ENCODE results near the gene SLCO1B3.

SLCO1B3 gene

GRCh38 chr12:20822925-20823324 lies 12.4 kb downstream of the SLCO1B3 start:
- Histone ChIP-seq H3K4me1 (ENCODE audit: insufficient read depth, low read length, severe bottlenecking) (no peaks in the 10 kb centered on the region), H3K4me2 (ENCODE audit: low read length) (no peak overlapping the region), H3K9me3 (ENCODE audit: low read length) (no peaks in the 10 kb centered on the region), H4K20me1 (ENCODE audit: insufficient read depth, low read length) (no peaks in the 10 kb centered on the region), H3K79me2 (ENCODE audit: insufficient read depth, low read length) (no peaks in the 10 kb centered on the region), H3K36me3 (ENCODE audit: insufficient read depth, low read length) (no peaks in the 10 kb centered on the region), H2AFZ (ENCODE audit: low read length) (no peak overlapping the region), H3K27me3 (ENCODE audit: insufficient read depth, low read length) (no peaks in the 10 kb centered on the region), H3F3A (ENCODE audit: insufficient read depth, low read length) (no peaks in the 10 kb centered on the region), H3K4me3 (ENCODE audit: low read depth, low read length, poor library complexity, severe bottlenecking) (no peak overlapping the region), H3K9ac (ENCODE audit: low read length) (no peak overlapping the region), H3K27ac (ENCODE audit: low read depth, low read length, poor library complexity, severe bottlenecking) (no peak overlapping the region), H3K9me2 (ENCODE audit: low read depth, low read length) (no peaks in the 10 kb centered on the region)
- TF ChIP-seq, protein P1, sequence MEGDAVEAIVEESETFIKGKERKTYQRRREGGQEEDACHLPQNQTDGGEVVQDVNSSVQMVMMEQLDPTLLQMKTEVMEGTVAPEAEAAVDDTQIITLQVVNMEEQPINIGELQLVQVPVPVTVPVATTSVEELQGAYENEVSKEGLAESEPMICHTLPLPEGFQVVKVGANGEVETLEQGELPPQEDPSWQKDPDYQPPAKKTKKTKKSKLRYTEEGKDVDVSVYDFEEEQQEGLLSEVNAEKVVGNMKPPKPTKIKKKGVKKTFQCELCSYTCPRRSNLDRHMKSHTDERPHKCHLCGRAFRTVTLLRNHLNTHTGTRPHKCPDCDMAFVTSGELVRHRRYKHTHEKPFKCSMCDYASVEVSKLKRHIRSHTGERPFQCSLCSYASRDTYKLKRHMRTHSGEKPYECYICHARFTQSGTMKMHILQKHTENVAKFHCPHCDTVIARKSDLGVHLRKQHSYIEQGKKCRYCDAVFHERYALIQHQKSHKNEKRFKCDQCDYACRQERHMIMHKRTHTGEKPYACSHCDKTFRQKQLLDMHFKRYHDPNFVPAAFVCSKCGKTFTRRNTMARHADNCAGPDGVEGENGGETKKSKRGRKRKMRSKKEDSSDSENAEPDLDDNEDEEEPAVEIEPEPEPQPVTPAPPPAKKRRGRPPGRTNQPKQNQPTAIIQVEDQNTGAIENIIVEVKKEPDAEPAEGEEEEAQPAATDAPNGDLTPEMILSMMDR (IDR thresholded peaks at IDR 0.05; ENCODE audit: low read length) = no peak
- TF ChIP-seq EZH2 (IDR thresholded peaks at IDR 0.05; ENCODE audit: borderline replicate concordance, low read length) = no peak

DNA sequence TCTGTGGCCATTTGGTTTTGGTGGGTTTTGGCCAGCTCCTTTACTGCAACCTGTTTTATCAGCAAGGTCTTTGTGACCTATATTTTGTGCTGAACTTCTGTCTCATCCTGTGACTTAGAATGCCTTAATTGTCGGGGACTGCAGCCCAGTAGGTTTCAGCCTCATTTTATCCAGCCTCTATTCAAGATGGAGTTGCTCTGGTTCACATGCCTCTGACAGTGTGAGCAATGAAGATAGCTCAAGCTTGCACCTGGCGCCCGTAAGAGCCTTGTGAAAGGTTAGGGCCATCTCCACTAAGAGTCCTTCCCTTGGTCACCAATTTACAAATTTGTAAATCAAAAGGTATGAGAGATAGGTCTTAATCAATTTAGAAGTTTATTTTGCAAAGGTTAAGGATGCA lies 19.4 kb downstream of the SLCO1B3 start:
- H3K4me2 ChIP-seq (ENCODE audit: low read length) = no peak overlapping the region
- H3K36me3 ChIP-seq (ENCODE audit: insufficient read depth, low read length) = no peaks in the 10 kb centered on the region
- no peak overlapping the region for H3K27ac ChIP-seq (ENCODE audit: low read depth, low read length, poor library complexity, severe bottlenecking)
- no peaks in the 10 kb centered on the region for H3K9me2 ChIP-seq (ENCODE audit: low read depth, low read length)
- TF ChIP-seq EZH2 (IDR thresholded peaks at IDR 0.05; ENCODE audit: borderline replicate concordance, low read length) = no peak
- TF ChIP-seq, protein P1 (IDR thresholded peaks at IDR 0.05; ENCODE audit: low read length) = no peak
- H3K9ac ChIP-seq (ENCODE audit: low read length) = no peak overlapping the region
- H3K4me3 ChIP-seq (ENCODE audit: low read depth, low read length, poor library complexity, severe bottlenecking) = no peak overlapping the region
- no peaks in the 10 kb centered on the region for H3F3A ChIP-seq (ENCODE audit: insufficient read depth, low read length)
- H3K4me1 ChIP-seq (ENCODE audit: insufficient read depth, low read length, severe bottlenecking) = no peaks in the 10 kb centered on the region
- H2AFZ ChIP-seq (ENCODE audit: low read length) = no peak overlapping the region
- H3K27me3 ChIP-seq (ENCODE audit: insufficient read depth, low read length) = no peaks in the 10 kb centered on the region
- no peaks in the 10 kb centered on the region for H3K79me2 ChIP-seq (ENCODE audit: insufficient read depth, low read length)
- no peaks in the 10 kb centered on the region for H3K9me3 ChIP-seq (ENCODE audit: low read length)
- H4K20me1 ChIP-seq (ENCODE audit: insufficient read depth, low read length) = no peaks in the 10 kb centered on the region

- Histone ChIP-seq H3K4me3 (ENCODE audit: low read depth, low read length, poor library complexity, severe bottlenecking) (no peak overlapping the region), H2AFZ (ENCODE audit: low read length) (no peak overlapping the region), H3K9me2 (ENCODE audit: low read depth, low read length) (no peaks in the 10 kb centered on the region), H3K9me3 (ENCODE audit: low read length) (no peaks in the 10 kb centered on the region), H3F3A (ENCODE audit: insufficient read depth, low read length) (no peaks in the 10 kb centered on the region), H3K27me3 (ENCODE audit: insufficient read depth, low read length) (no peaks in the 10 kb centered on the region), H3K27ac (ENCODE audit: low read depth, low read length, poor library complexity, severe bottlenecking) (no peak overlapping the region), H3K9ac (ENCODE audit: low read length) (no peak overlapping the region), H3K4me2 (ENCODE audit: low read length) (no peak overlapping the region), H3K4me1 (ENCODE audit: insufficient read depth, low read length, severe bottlenecking) (no peaks in the 10 kb centered on the region), H3K36me3 (ENCODE audit: insufficient read depth, low read length) (no peaks in the 10 kb centered on the region), H4K20me1 (ENCODE audit: insufficient read depth, low read length) (no peaks in the 10 kb centered on the region), H3K79me2 (ENCODE audit: insufficient read depth, low read length) (no peaks in the 10 kb centered on the region)
- TF ChIP-seq, protein P1 (IDR thresholded peaks at IDR 0.05; ENCODE audit: low read length) = no peak
Observed at GRCh38 chr12:20830456-20830855, 20.0 kb downstream of the SLCO1B3 start.

Data from OCI-LY1 (cell line).